Suprapubic skin (tissue), 4 donors: ENCODE results near the gene AHDC1. TPM values are rescaled to one million over a fixed set of nuclear protein-coding genes. Genes with fewer than 3 reads are reported as not detected.

Experiments used
- DNase-seq, 2 donors: peaks; one replicate each; pipeline ENCODE4 v3.0.0-alpha.2; 2019; ENCODE audit warnings: low spot score in 2 of 2
- H3K27ac ChIP-seq: fragments of 200-600 bp; sonication (generic); one replicate; pipeline ENCODE4 v1.5.1; 2019
- H3K27me3 ChIP-seq: fragments of 200-600 bp; sonication (generic); one replicate; pipeline ENCODE4 v1.5.1; 2019
- H3K36me3 ChIP-seq: fragments of 200-600 bp; sonication (generic); one replicate; pipeline ENCODE4 v1.5.1; 2019
- H3K4me1 ChIP-seq: fragments of 200-600 bp; sonication (generic); one replicate; pipeline ENCODE4 v1.5.1; 2019
- H3K4me3 ChIP-seq: fragments of 200-600 bp; sonication (generic); one replicate; pipeline ENCODE4 v1.5.1; 2019; ENCODE audit warnings: mild to moderate bottlenecking
- H3K9me3 ChIP-seq: fragments of 200-600 bp; sonication (generic); one replicate; pipeline ENCODE4 v1.5.1; 2019
- EP300 ChIP-seq: sonication (generic); formaldehyde crosslinking; IDR thresholded peaks from one replicate; pipeline ENCODE4 v1.6.1; 2017; ENCODE audit warnings: antibody characterized with exemption
- POLR2A ChIP-seq, 2 donors: fragments of 450-650 bp; IDR thresholded peaks; one replicate each; pipeline ENCODE4 v1.6.1; 2017; ENCODE audit warnings: antibody characterized with exemption in 2 of 2, mild to moderate bottlenecking in 2 of 2, moderate library complexity in 2 of 2
- POLR2AphosphoS5 ChIP-seq, 3 donors: sonication (generic); formaldehyde crosslinking; IDR thresholded peaks; one replicate each; pipeline ENCODE4 v1.6.1; 2017; ENCODE audit warnings: antibody characterized with exemption in 3 of 3
- WGBS: methylation state at CpG from one replicate; pipeline ENCODE4 v1.1.5; 2018; 5-methylcytosine and 5-hydroxymethylcytosine counted together
- total RNA-seq, 4 donors: library from RNA; depleted of rRNA; stranded (reverse); fragments of >200 nt; gene quantifications; one replicate each; pipeline ENCODE4 v1.1.0, GENCODE V29; 2016
- TF ChIP-seq, protein P1 (sequence below), 2 donors: fragments of 200-600 bp in 1 of 2; fragments of 450-650 bp in 1 of 2; sonication (generic) in 1 of 2; IDR thresholded peaks; one replicate each; pipeline ENCODE4 v1.5.1; 2016 to 2019; ENCODE audit warnings: antibody characterized with exemption in 2 of 2, mild to moderate bottlenecking in 1 of 2, moderate library complexity in 1 of 2

Gene AHDC1
- total RNA-seq, 4 donors from 2014 or later = 46.7 to 103 (median 60.1) TPM

DNA sequence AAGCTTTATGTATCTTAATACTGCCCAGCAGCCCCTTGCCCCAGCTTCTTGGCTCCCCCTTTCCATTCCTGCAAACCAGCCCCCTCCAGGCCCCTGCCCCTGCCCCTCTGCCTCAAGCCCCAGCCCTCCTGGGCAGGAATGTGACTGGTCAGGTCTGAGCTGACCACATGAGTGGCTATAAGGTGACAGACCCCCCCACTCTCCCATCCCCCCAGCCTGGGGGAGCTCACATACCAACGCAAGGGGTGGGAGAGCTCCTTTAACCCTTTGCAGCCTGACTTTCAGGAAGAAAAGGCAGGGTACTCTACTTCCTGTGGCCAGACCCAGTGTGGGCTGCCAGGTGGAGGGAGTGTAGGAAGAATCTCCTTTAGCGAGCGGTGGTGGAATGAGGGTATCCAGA, 33.2 kb downstream of the AHDC1 start:
- TF ChIP-seq, protein P1, sequence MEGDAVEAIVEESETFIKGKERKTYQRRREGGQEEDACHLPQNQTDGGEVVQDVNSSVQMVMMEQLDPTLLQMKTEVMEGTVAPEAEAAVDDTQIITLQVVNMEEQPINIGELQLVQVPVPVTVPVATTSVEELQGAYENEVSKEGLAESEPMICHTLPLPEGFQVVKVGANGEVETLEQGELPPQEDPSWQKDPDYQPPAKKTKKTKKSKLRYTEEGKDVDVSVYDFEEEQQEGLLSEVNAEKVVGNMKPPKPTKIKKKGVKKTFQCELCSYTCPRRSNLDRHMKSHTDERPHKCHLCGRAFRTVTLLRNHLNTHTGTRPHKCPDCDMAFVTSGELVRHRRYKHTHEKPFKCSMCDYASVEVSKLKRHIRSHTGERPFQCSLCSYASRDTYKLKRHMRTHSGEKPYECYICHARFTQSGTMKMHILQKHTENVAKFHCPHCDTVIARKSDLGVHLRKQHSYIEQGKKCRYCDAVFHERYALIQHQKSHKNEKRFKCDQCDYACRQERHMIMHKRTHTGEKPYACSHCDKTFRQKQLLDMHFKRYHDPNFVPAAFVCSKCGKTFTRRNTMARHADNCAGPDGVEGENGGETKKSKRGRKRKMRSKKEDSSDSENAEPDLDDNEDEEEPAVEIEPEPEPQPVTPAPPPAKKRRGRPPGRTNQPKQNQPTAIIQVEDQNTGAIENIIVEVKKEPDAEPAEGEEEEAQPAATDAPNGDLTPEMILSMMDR (IDR thresholded peaks at IDR 0.05) = no peak
- TF ChIP-seq POLR2AphosphoS5 (IDR thresholded peaks at IDR 0.05) = no peak
- no peak for TF ChIP-seq EP300
- no peak for TF ChIP-seq POLR2A (IDR thresholded peaks at IDR 0.05)
- Histone ChIP-seq H3K27me3 (no peaks in the 10 kb centered on the region), H3K9me3 (no peaks in the 10 kb centered on the region), H3K27ac (peak overlapping the region; percentile 94), H3K4me3 (peak overlapping the region; percentile 11), H3K36me3 (no peaks in the 10 kb centered on the region), H3K4me1 (peaks cover 98% of the 10 kb centered on the region)
- no peak for DNase-seq
- 52% methylated on average over 3 of the region's 3 CpGs for WGBS

DNA sequence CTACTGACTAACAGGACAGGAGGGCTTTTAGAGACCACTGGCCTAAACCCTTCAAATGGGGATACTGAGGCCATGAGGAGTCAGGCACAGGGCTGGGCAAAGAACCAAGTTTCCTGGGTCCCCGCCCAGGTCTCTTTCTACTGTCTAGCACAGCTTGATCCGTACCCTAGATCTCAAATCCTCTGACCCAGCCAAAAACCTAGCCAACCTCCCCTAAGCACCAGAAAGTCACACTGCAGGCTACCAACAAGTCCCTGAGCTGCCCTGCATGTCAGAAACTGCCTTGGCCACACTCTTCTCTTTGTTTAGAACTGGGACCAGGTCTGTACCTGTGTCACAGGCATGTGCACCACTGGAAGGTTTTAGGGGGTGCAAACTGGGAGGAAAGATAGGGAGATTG, 33.6 kb downstream of the AHDC1 start:
- no peaks in the 10 kb centered on the region for H3K27me3 ChIP-seq
- no peaks in the 10 kb centered on the region for H3K9me3 ChIP-seq
- no peak overlapping the region for H3K4me3 ChIP-seq
- H3K36me3 ChIP-seq = no peaks in the 10 kb centered on the region
- peak in 1 of 2 donors; percentile 61 for DNase-seq
- H3K27ac ChIP-seq = peak overlapping the region; percentile 94
- TF ChIP-seq POLR2AphosphoS5 (IDR thresholded peaks at IDR 0.05) (no peak), EP300 (no peak)
- H3K4me1 ChIP-seq = peaks cover 98% of the 10 kb centered on the region
- 31% methylated on average over 2 of the region's 2 CpGs for WGBS

GRCh38 chr1:27569506-27570291, 34.2 kb downstream of the AHDC1 start:
- 58% methylated on average over 14 of the region's 14 CpGs for WGBS
- no peak overlapping the region for H3K4me3 ChIP-seq
- DNase-seq = peak in 1 of 2 donors; percentile 65

DNA sequence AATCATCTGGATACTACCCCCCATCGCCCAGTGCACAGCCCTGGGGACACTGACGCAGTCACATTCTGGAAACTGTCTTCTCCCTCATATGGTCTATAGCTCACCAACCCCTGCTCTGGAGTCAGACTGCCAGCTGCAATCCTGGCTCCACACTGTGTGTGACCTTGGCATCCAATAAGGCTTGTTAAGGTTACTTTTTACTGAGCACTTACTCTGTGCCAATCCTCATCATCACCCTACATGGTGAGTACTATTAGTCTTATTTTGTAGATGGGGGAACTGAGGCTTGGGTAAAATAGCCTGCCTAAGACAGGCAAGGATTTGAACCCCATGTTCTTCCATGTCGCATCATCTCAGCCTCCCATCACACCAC, 34.9 kb downstream of the AHDC1 start:
- H3K4me1 ChIP-seq = peaks cover 98% of the 10 kb centered on the region
- no peaks in the 10 kb centered on the region for H3K36me3 ChIP-seq
- no peak for TF ChIP-seq POLR2AphosphoS5 (IDR thresholded peaks at IDR 0.05)
- TF ChIP-seq, protein P1 (IDR thresholded peaks at IDR 0.05) = no peak
- TF ChIP-seq EP300 = no peak
- DNase-seq = no peak
- WGBS = 23% methylated on average over 3 of the region's 3 CpGs
- no peaks in the 10 kb centered on the region for H3K9me3 ChIP-seq
- H3K27ac ChIP-seq = peak overlapping the region; percentile 94
- no peaks in the 10 kb centered on the region for H3K27me3 ChIP-seq
- H3K4me3 ChIP-seq = peak overlapping the region; percentile 39

More at GRCh38 chr1:27569506-27570291, 34.2 kb downstream of the AHDC1 start:
- H3K27ac ChIP-seq = peak overlapping the region; percentile 94
- no peaks in the 10 kb centered on the region for H3K9me3 ChIP-seq
- TF ChIP-seq POLR2AphosphoS5 (IDR thresholded peaks at IDR 0.05) (no peak), EP300 (no peak), POLR2A (IDR thresholded peaks at IDR 0.05) (no peak)
- TF ChIP-seq, protein P1 (IDR thresholded peaks at IDR 0.05) = no peak
- peaks cover 98% of the 10 kb centered on the region for H3K4me1 ChIP-seq
- no peaks in the 10 kb centered on the region for H3K36me3 ChIP-seq
- no peaks in the 10 kb centered on the region for H3K27me3 ChIP-seq

DNA sequence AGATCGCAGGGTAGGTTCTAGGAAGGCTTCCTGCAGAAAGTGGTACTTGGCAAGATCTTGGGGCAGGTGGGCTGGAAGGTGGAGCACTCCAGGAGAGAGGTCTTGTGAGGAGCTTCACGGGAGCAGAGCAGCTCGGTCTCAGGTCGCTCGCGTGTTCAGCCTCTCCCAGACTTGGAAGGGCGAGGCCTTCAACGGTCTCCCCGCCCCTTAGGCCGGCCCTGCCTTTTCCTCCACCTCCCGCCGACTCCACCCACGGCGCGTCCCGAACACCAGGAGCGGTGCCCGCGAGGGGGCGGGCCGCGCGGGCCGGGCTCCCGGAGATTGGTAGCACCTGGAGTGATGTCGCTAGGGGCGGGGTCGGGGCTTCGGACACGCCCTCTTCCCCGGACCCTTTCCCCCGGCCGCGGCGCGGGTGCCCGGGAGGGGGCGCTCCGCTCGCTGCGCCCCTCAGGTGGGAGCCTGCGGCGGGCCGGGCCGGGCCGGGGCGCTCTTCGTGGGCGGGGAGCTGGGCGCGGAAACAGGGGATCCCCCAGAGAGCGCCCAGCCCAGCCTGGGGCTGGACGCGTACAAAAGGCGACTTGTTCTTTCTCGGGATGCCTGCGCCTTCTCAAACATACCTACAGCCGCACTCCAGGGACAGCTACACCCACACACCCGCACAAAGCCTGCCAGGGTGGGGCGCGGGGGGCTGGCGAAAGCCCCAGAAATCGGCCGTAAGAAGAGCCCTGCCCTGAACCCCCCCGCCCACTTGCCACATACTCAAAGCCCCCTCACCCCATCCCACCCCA, 35.5 kb downstream of the AHDC1 start:
- Histone ChIP-seq H3K27ac (peak overlapping the region; percentile 94), H3K27me3 (no peaks in the 10 kb centered on the region), H3K36me3 (no peaks in the 10 kb centered on the region), H3K4me1 (peaks cover 98% of the 10 kb centered on the region), H3K4me3 (peak overlapping the region; percentile 39), H3K9me3 (no peaks in the 10 kb centered on the region)
- 11% methylated on average over 7 of the region's 65 CpGs for WGBS
- TF ChIP-seq, protein P1 (IDR thresholded peaks at IDR 0.05) = peak; percentile 59 to 85
- TF ChIP-seq POLR2A (IDR thresholded peaks at IDR 0.05) (no peak), EP300 (no peak), POLR2AphosphoS5 (IDR thresholded peaks at IDR 0.05) (peak in 2 of 3 donors; percentile 34 to 50)
- peak; percentile 96 to 97 for DNase-seq
